Urinary bladder (tissue), 4 donors: Measurements from ENCODE around the gene CLRN3. TPM values are rescaled to one million over a fixed set of nuclear protein-coding genes. Genes with fewer than 3 reads are reported as not detected.

ENCODE experiments used
- DNase-seq: peaks from one replicate; pipeline ENCODE4 v3.0.0-alpha.2; 2015; ENCODE audit errors: extremely low spot score
- H3K27ac ChIP-seq: one replicate; pipeline ENCODE4 v1.5.1; 2013; ENCODE audit warnings: low read depth, mild to moderate bottlenecking, moderate library complexity
- H3K36me3 ChIP-seq: one replicate; pipeline ENCODE4 v1.6.1; 2013; ENCODE audit warnings: mild to moderate bottlenecking, moderate library complexity; ENCODE audit not compliant: insufficient read depth
- H3K4me1 ChIP-seq: one replicate; pipeline ENCODE4 v1.6.1; 2013; ENCODE audit warnings: mild to moderate bottlenecking, moderate library complexity; ENCODE audit not compliant: insufficient read depth
- H3K4me3 ChIP-seq: one replicate; pipeline ENCODE4 v1.5.1; 2013; ENCODE audit warnings: low read depth, low read length
- WGBS: extraction: QIAGEN DNeasy Blood & Tissue Kit; methylation state at CpG from one replicate; pipeline ENCODE4 v1.1.7; 2013; 5-methylcytosine and 5-hydroxymethylcytosine counted together
- polyA plus RNA-seq: library from polyadenylated mRNA; stranded (reverse); fragments of 200-250 nt; gene quantifications from one replicate; pipeline ENCODE4 v1.2.3, GENCODE V29; 2013
- total RNA-seq: library from RNA; depleted of rRNA; stranded (reverse); fragments of >200 nt; gene quantifications from one replicate; pipeline ENCODE4 v1.2.3, GENCODE V29; 2014
- donor health status: healthy with polysubstance abuse.
- donor health status: healthy.

Gene CLRN3
- total RNA-seq = 0.42 TPM
- polyA plus RNA-seq = not detected

- Histone ChIP-seq H3K27ac (no peak within 1 kb of the TSS), H3K4me3 (no peak within 1 kb of the TSS), H3K36me3 (no peaks in the 10 kb centered on the region), H3K4me1 (no peaks in the 10 kb centered on the region)
- no peak for DNase-seq
Observed at GRCh38 chr10:127892743-127893142, at the start of gene CLRN3. Gene CLRN3 (minus strand): TSS chr10:127892941. CDS start chr10:127892784, 157 bp downstream.

GRCh38 chr10:127940866-127941640 lies 48.3 kb upstream of the CLRN3 start:
- WGBS = 88% methylated on average over 6 of the region's 6 CpGs
- Histone ChIP-seq H3K36me3 (no peaks in the 10 kb centered on the region), H3K4me3 (no peak overlapping the region), H3K27ac (no peak overlapping the region), H3K4me1 (no peaks in the 10 kb centered on the region)
- DNase-seq = no peak

- H3K4me3 ChIP-seq = no peak overlapping the region
- 81% methylated on average over 4 of the region's 4 CpGs for WGBS
- no peak overlapping the region for H3K27ac ChIP-seq
- no peak for DNase-seq
- no peaks in the 10 kb centered on the region for H3K36me3 ChIP-seq
- H3K4me1 ChIP-seq = no peaks in the 10 kb centered on the region
Observed at GRCh38 chr10:127939786-127940330, 47.1 kb upstream of the CLRN3 start.

- no peaks in the 10 kb centered on the region for H3K36me3 ChIP-seq
- no peak for DNase-seq
- WGBS = 48% methylated on average over 5 of the region's 5 CpGs
- H3K4me1 ChIP-seq = no peaks in the 10 kb centered on the region
- H3K4me3 ChIP-seq = no peak overlapping the region
- no peak overlapping the region for H3K27ac ChIP-seq
Observed at GRCh38 chr10:127937915-127938463, 45.2 kb upstream of the CLRN3 start.

GRCh38 chr10:127937069-127937468 lies 44.3 kb upstream of the CLRN3 start:
- no peak for DNase-seq
- no peaks in the 10 kb centered on the region for H3K4me1 ChIP-seq
- H3K27ac ChIP-seq = no peak overlapping the region
- no peaks in the 10 kb centered on the region for H3K36me3 ChIP-seq
- no peak overlapping the region for H3K4me3 ChIP-seq

- Histone ChIP-seq H3K4me3 (no peak overlapping the region), H3K27ac (no peak overlapping the region), H3K4me1 (no peaks in the 10 kb centered on the region), H3K36me3 (no peaks in the 10 kb centered on the region)
- WGBS = 82% methylated on average over 16 of the region's 16 CpGs
- DNase-seq = no peak
Observed at GRCh38 chr10:127935071-127935561, 42.4 kb upstream of the CLRN3 start.

GRCh38 chr10:127934383-127934782 lies 41.6 kb upstream of the CLRN3 start:
- Histone ChIP-seq H3K27ac (no peak overlapping the region), H3K4me3 (no peak overlapping the region), H3K36me3 (no peaks in the 10 kb centered on the region), H3K4me1 (no peaks in the 10 kb centered on the region)
- WGBS = 96% methylated on average over 14 of the region's 14 CpGs
- no peak for DNase-seq

GRCh38 chr10:127933271-127933670 lies 40.5 kb upstream of the CLRN3 start:
- no peak overlapping the region for H3K4me3 ChIP-seq
- H3K36me3 ChIP-seq = no peaks in the 10 kb centered on the region
- no peak overlapping the region for H3K27ac ChIP-seq
- 73% methylated on average over 5 of the region's 5 CpGs for WGBS
- DNase-seq = no peak
- no peaks in the 10 kb centered on the region for H3K4me1 ChIP-seq

- 82% methylated on average over 15 of the region's 15 CpGs for WGBS
Observed at GRCh38 chr10:127932521-127933270, 40.0 kb upstream of the CLRN3 start.

GRCh38 chr10:127928021-127928806 lies 35.5 kb upstream of the CLRN3 start:
- H3K4me3 ChIP-seq = no peak overlapping the region
- no peak overlapping the region for H3K27ac ChIP-seq
- WGBS = 33% methylated on average over 10 of the region's 10 CpGs
- no peaks in the 10 kb centered on the region for H3K36me3 ChIP-seq
- no peak for DNase-seq
- no peaks in the 10 kb centered on the region for H3K4me1 ChIP-seq

More at GRCh38 chr10:127932521-127933270, 40.0 kb upstream of the CLRN3 start:
- Histone ChIP-seq H3K36me3 (no peaks in the 10 kb centered on the region), H3K27ac (no peak overlapping the region), H3K4me3 (no peak overlapping the region), H3K4me1 (no peaks in the 10 kb centered on the region)
- no peak for DNase-seq

- WGBS = 74% methylated on average over 8 of the region's 8 CpGs
- Histone ChIP-seq H3K36me3 (no peaks in the 10 kb centered on the region), H3K27ac (no peak overlapping the region), H3K4me1 (no peaks in the 10 kb centered on the region), H3K4me3 (no peak overlapping the region)
- no peak for DNase-seq
Observed at GRCh38 chr10:127926455-127926854, 33.7 kb upstream of the CLRN3 start.

- no peak overlapping the region for H3K4me3 ChIP-seq
- WGBS = 77% methylated on average over 6 of the region's 6 CpGs
- no peak overlapping the region for H3K27ac ChIP-seq
- no peaks in the 10 kb centered on the region for H3K4me1 ChIP-seq
- no peak for DNase-seq
- no peaks in the 10 kb centered on the region for H3K36me3 ChIP-seq
Observed at GRCh38 chr10:127925471-127926207, 32.9 kb upstream of the CLRN3 start.
